Activated CD4-positive, alpha-beta T cell treated with anti-CD3 and anti-CD28 coated beads, Interleukin-2, Interleukin-4, amounts not matched to agents 100 ng/mL and 50 ng/mL, durations not matched to agents 16 hours and 8 hours (primary cell): ENCODE data around the gene MYO16.

Experiments
- DNase-seq: peaks from one replicate; pipeline ENCODE4 v3.0.0-alpha.2; 2020; ENCODE audit warnings: low spot score

Gene MYO16

GRCh38 chr13:109126891-109127641 lies 497.7 kb downstream of the MYO16 start:
- DNase-seq, result no peak

- DNase-seq, result no peak
Measured at GRCh38 chr13:109128121-109128520, 498.7 kb downstream of the MYO16 start.

GRCh38 chr13:109130093-109130835 lies 500.9 kb downstream of the MYO16 start:
- no peak for DNase-seq

DNA sequence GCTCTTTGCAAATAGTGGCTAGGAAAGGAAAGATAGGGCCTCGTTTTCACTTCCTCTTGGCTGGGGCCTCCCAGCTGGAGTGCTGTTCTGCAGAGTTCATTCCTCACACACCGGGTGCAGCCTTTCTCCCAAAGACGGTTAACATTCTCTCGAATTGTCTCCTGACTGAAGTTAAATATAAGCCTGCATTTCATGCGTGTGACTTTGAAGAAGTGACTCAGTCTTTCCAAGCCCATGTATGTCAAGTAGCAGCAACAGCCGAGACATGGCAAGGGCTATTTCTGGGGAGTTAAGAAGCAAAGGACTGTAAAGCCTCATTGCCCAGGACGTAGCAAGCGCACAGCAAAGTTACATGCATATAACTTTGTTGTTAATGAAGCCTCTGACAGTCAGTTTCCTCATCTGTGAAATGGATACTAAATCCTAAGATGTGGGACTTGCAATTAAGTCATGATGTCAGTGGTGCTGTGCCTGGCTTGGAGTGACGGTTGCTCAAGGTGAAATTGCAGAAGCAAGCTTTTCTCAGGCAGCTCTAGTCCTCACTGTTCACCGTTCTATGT lies 502.4 kb downstream of the MYO16 start:
- no peak for DNase-seq

DNA sequence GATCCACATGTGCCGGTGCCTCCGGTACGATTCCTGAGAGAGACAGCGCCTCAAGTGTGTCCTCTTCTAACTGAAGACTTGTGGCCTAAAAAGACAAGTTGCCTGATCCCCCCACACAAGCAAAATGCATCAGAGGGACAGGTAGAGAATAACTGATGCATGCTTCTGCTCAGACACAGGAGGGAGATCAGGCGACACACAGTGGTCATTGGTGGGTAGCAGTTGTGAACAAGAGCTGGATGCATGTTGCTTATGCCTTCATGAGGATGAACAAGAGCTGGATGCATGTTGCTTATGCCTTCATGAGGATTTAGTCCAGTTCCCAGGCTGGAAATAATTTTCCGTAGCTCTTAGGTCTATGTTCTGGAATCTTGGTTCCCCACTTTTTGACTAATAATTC lies 505.6 kb downstream of the MYO16 start:
- DNase-seq, result no peak

GRCh38 chr13:109136873-109137272 lies 507.5 kb downstream of the MYO16 start:
- DNase-seq, result no peak

- no peak for DNase-seq
Measured at GRCh38 chr13:109139346-109139745, 509.9 kb downstream of the MYO16 start.

GRCh38 chr13:109140054-109140453 lies 510.6 kb downstream of the MYO16 start:
- no peak for DNase-seq

GRCh38 chr13:109140479-109141349 lies 511.3 kb downstream of the MYO16 start:
- no peak for DNase-seq

DNA sequence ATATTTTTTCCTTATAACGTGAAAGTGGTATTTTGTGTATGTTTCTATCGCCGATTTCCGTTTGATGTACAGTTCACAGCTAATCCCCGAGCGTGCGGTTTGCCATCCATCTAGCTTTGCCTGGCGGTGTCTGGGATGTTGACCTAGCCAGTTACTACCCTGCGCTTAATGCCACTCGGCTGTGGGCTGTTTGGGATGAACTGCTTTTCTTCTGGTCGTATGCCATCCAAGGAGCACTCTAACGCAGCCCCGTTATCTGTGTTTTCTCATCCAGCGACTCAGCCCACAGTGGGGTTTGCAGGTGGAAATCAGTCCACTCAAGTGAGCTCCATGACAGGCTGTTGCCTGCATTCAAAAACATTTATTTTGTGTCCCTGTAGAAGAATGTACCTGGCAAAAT lies 512.3 kb downstream of the MYO16 start:
- DNase-seq, result no peak

DNA sequence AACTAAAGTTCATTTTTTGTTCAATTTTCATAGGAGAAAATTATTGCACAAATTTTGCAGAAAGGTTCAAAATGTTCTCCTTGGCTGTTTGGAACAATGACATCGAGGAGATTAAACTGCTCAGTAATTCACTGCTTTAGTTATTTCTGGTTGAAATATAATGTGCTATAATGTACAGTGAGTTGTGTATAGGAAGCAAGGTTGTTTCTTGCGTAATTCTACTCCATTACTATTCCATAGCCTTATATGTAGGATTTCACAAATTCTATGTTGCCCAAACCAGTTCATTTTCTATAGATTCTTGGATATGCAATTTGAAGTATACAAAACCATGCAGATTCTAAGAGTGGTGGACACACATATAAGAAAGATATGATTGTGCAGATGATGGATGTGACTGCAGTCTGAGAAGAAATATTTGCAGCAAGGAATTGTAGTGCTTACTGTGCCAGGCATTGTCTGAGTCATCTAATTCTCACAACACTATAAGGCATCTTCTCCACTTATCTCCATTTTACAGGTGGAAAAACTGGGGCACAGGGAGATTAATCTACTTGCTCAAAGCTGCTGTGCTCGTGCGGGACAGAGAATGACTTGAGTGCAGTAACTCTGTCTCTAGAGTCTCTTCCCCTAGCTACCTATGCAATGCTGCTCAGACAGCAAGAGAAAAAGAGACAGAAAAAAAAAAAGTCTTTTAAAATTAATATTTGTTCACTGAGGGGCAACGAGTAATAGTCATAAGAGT lies 515.5 kb downstream of the MYO16 start:
- DNase-seq, result no peak

DNA sequence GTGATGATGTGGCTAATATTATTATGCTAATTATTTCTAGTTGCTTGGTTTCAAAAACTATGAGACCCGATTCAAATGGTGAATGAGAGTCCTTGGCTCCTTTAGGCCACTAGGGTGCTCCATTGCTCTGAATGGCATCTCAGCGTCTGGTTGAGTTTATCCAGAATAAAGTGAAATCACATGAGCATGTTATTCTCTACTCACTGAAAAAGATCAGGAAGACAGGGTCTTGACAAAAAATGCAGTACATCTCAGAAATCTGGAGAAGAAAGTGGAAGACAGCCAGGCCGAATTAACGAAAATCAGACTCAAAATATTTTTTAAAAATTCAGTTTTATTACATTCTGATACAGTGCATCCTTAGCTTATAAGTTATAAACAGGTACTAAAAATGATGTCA lies 516.2 kb downstream of the MYO16 start:
- DNase-seq, result peak; percentile 38

GRCh38 chr13:109146393-109146792 lies 517.0 kb downstream of the MYO16 start:
- DNase-seq, result no peak

GRCh38 chr13:109146912-109147647 lies 517.7 kb downstream of the MYO16 start:
- DNase-seq, result no peak

- DNase-seq, result no peak
Measured at GRCh38 chr13:109148243-109148642, 518.8 kb downstream of the MYO16 start.

DNA sequence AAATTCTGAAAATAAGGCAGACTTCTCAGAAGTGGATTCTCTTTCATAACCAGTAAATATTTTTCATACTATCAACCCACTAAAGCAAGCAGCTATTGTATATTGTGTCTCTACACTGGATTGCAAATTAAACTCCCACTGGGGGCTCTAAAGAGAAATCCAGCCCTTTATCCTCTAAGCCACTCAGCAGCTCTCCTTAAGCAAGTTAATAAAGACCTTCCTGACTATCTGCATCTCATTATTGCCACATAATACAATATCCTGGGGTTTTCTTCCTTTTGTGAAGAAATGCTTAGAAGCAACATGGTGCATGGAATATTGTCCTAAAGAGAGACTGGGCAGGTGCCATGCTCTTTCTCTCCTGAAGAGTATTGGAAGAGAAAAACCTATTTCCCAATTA lies 521.3 kb downstream of the MYO16 start:
- no peak for DNase-seq

DNA sequence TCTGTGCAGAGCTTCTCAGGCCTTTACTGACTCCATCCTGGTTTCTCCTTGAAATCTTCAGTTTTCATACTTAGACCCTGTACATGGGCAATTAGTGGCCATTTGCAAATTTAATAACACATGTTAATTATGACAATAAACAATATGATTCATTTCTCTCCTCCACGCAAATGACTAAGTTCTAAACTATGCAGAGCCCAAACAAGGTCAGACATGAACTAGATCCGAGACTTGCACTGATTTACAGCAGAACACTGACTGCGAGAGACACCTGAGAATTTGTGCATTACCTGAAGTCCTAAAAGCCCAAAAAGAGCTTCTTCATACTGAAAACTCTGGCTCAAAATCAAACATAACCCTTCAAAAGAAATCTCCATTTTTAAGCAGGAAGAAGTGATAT lies 521.8 kb downstream of the MYO16 start:
- DNase-seq, result no peak

GRCh38 chr13:109151696-109152095 lies 522.3 kb downstream of the MYO16 start:
- no peak for DNase-seq

GRCh38 chr13:109152311-109152820 lies 523.0 kb downstream of the MYO16 start:
- DNase-seq, result no peak

- no peak for DNase-seq
Measured at GRCh38 chr13:109152941-109153340, 523.5 kb downstream of the MYO16 start.

DNA sequence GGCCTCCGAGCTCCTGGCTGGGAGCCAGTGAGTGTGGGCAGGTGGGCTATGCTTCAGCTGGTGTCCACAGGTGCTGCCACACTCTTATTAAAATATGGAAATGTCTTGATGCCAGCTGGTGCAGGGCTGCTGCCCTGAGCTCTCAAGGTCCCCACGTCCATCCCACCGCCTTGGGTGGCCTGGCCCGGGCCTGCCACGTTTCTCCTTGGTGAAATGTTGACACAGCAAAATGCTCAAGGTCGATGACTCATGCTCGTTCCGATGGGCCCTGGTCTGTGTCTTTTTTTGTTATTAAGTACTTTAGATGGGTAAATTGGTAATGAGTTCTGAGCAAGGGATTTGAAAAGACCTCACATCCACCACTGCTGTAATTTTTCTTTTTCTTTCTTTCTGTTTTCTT lies 524.7 kb downstream of the MYO16 start:
- no peak for DNase-seq
